Measurements from ENCODE around the gene SLC26A5. TPM values are rescaled to one million over a fixed set of nuclear protein-coding genes. Genes with fewer than 3 reads are reported as not detected.

Gene SLC26A5
- total and polyA plus RNA-seq, 2 donors (not counting 1 experiment from before 2014, with no cell fraction given), result not detected

- H3K27me3 ChIP-seq (ENCODE audit: control insufficient read depth, insufficient read depth, low read length), result no peaks in the 10 kb centered on the region
Observed at GRCh38 chr7:103373866-103374643, 72.0 kb downstream of the SLC26A5 start.

GRCh38 chr7:103369432-103369831, 76.6 kb downstream of the SLC26A5 start:
- Histone ChIP-seq H3K9me3 (ENCODE audit: control insufficient read depth, insufficient read depth, low read depth, low read length) (no peaks in the 10 kb centered on the region), H3K79me2 (ENCODE audit: control insufficient read depth, insufficient read depth, low read length) (no peaks in the 10 kb centered on the region), H4K20me1 (ENCODE audit: control insufficient read depth, extremely low read depth, insufficient read depth, low read length) (no peaks in the 10 kb centered on the region), H3K36me3 (ENCODE audit: control insufficient read depth, insufficient read depth, low read length) (peaks cover 5% of the 10 kb centered on the region), H3K27ac (ENCODE audit: insufficient read depth, low read length) (no peak overlapping the region), H3K4me2 (ENCODE audit: extremely low read depth, insufficient read depth, low read length) (no peak overlapping the region), H3K9ac (ENCODE audit: insufficient read depth, low read length) (no peak overlapping the region), H3K27me3 (ENCODE audit: control insufficient read depth, insufficient read depth, low read length) (no peaks in the 10 kb centered on the region), H2AFZ (ENCODE audit: low read length) (no peak overlapping the region), H3K4me1 (ENCODE audit: control insufficient read depth, extremely low read depth, insufficient read depth, low read length) (no peaks in the 10 kb centered on the region), H3K4me3 (replicated peaks in 1 of 4; ENCODE audit: control extremely low read depth in 1 of 4, insufficient read depth in 1 of 4, low read depth in 3 of 4, low read length in 4 of 4) (no peak overlapping the region)
- no peak for TF ChIP-seq EZH2 (IDR thresholded peaks at IDR 0.05; ENCODE audit: low read length, missing control alignments)
- DNase-seq (ENCODE audit: low read depth in 2 of 2), result no peak

More at GRCh38 chr7:103373866-103374643, 72.0 kb downstream of the SLC26A5 start:
- Histone ChIP-seq H3K9me3 (ENCODE audit: control insufficient read depth, insufficient read depth, low read depth, low read length) (no peaks in the 10 kb centered on the region), H3K36me3 (ENCODE audit: control insufficient read depth, insufficient read depth, low read length) (no peaks in the 10 kb centered on the region), H3K4me1 (ENCODE audit: control insufficient read depth, extremely low read depth, insufficient read depth, low read length) (no peaks in the 10 kb centered on the region), H3K79me2 (ENCODE audit: control insufficient read depth, insufficient read depth, low read length) (no peaks in the 10 kb centered on the region), H3K27ac (ENCODE audit: insufficient read depth, low read length) (no peak overlapping the region), H4K20me1 (ENCODE audit: control insufficient read depth, extremely low read depth, insufficient read depth, low read length) (no peaks in the 10 kb centered on the region), H3K4me2 (ENCODE audit: extremely low read depth, insufficient read depth, low read length) (no peak overlapping the region), H2AFZ (ENCODE audit: low read length) (no peak overlapping the region), H3K4me3 (replicated peaks in 1 of 4; ENCODE audit: control extremely low read depth in 1 of 4, insufficient read depth in 1 of 4, low read depth in 3 of 4, low read length in 4 of 4) (no peak overlapping the region), H3K9ac (ENCODE audit: insufficient read depth, low read length) (no peak overlapping the region)
- TF ChIP-seq CTCF (conservative IDR thresholded peaks at IDR 0.05 in 1 of 2, IDR thresholded peaks at IDR 0.05 in 1 of 2; ENCODE audit: low read depth in 1 of 2, low read length in 2 of 2) (no peak), EZH2 (IDR thresholded peaks at IDR 0.05; ENCODE audit: low read length, missing control alignments) (no peak)
- DNase-seq (ENCODE audit: low read depth in 2 of 2), result no peak

- Histone ChIP-seq H3K9ac (ENCODE audit: insufficient read depth, low read length) (no peak overlapping the region), H3K79me2 (ENCODE audit: control insufficient read depth, insufficient read depth, low read length) (peaks cover 61% of the 10 kb centered on the region), H3K4me2 (ENCODE audit: extremely low read depth, insufficient read depth, low read length) (peak overlapping the region; percentile 32), H2AFZ (ENCODE audit: low read length) (no peak overlapping the region), H4K20me1 (ENCODE audit: control insufficient read depth, extremely low read depth, insufficient read depth, low read length) (no peaks in the 10 kb centered on the region), H3K4me1 (ENCODE audit: control insufficient read depth, extremely low read depth, insufficient read depth, low read length) (peaks cover 3% of the 10 kb centered on the region), H3K36me3 (ENCODE audit: control insufficient read depth, insufficient read depth, low read length) (peaks cover 2% of the 10 kb centered on the region), H3K9me3 (ENCODE audit: control insufficient read depth, insufficient read depth, low read depth, low read length) (no peaks in the 10 kb centered on the region), H3K27me3 (ENCODE audit: control insufficient read depth, insufficient read depth, low read length) (no peaks in the 10 kb centered on the region), H3K27ac (ENCODE audit: insufficient read depth, low read length) (no peak overlapping the region), H3K4me3 (replicated peaks in 1 of 4; ENCODE audit: control extremely low read depth in 1 of 4, insufficient read depth in 1 of 4, low read depth in 3 of 4, low read length in 4 of 4) (peak overlapping the region in 2 of 4 experiments; percentile 3 to 10)
- TF ChIP-seq EZH2 (IDR thresholded peaks at IDR 0.05; ENCODE audit: low read length, missing control alignments), result no peak
- no peak for TF ChIP-seq CTCF (conservative IDR thresholded peaks at IDR 0.05 in 1 of 2, IDR thresholded peaks at IDR 0.05 in 1 of 2; ENCODE audit: low read depth in 1 of 2, low read length in 2 of 2)
- DNase-seq (ENCODE audit: low read depth in 2 of 2), result no peak
Observed at GRCh38 chr7:103349805-103350204, 96.2 kb downstream of the SLC26A5 start.

Measured in fibroblast of lung (primary cell).